Keratinocyte (primary cell): Measurements from ENCODE around the gene GAP43. TPM values are rescaled to one million over a fixed set of nuclear protein-coding genes. Genes with fewer than 3 reads are reported as not detected.

ENCODE experiments used
- DNase-seq: peaks from one replicate; pipeline ENCODE4 v3.0.0-alpha.2; 2011; ENCODE audit warnings: low read depth, missing footprints, low spot score
- FAIRE-seq: peaks from 2 replicates; lab custom pipeline; 2011; peaks lifted over from hg19 to GRCh38; lab: Jason Lieb, UNC
- H2AFZ ChIP-seq: 2 replicates; pipeline ENCODE4 v1.6.0; 2012; ENCODE audit warnings: low read length, control low read depth, inconsistent platforms; ENCODE audit not compliant: control insufficient read depth
- H3K27ac ChIP-seq: 2 replicates; pipeline ENCODE4 v1.5.1; 2011; ENCODE audit warnings: low read length; ENCODE audit not compliant: control insufficient read depth, insufficient read depth
- H3K27me3 ChIP-seq: 3 replicates; pipeline ENCODE4 v1.6.0; 2011; ENCODE audit warnings: low read length; ENCODE audit not compliant: control insufficient read depth, insufficient read depth; ENCODE audit errors: extremely low read depth
- H3K36me3 ChIP-seq, 2 experiments: 2 replicates in 1 of 2; 3 replicates in 1 of 2; pipeline ENCODE4 v1.5.1; 2011; ENCODE audit warnings: low read length in 2 of 2, mild to moderate bottlenecking in 1 of 2; ENCODE audit not compliant: control insufficient read depth in 2 of 2, insufficient read depth in 2 of 2; ENCODE audit errors: extremely low read depth in 1 of 2
- H3K4me1 ChIP-seq: 3 replicates; pipeline ENCODE4 v1.5.1; 2011; ENCODE audit warnings: low read length; ENCODE audit not compliant: control insufficient read depth, insufficient read depth; ENCODE audit errors: extremely low read depth
- H3K4me2 ChIP-seq: 3 replicates; pipeline ENCODE4 v1.6.0; 2011; ENCODE audit warnings: low read depth, low read length; ENCODE audit not compliant: control insufficient read depth, insufficient read depth; ENCODE audit errors: extremely low read depth
- H3K4me3 ChIP-seq, 3 experiments: fragments of 200-600 bp in 1 of 3; sonication (generic) in 1 of 3; 2 replicates in 2 of 3; 3 replicates in 1 of 3; pipeline ENCODE4 v1.5.1; 2011 to 2016; ENCODE audit warnings: low read length in 3 of 3, mild to moderate bottlenecking in 3 of 3, control low read depth in 2 of 3, inconsistent platforms in 1 of 3, low read depth in 1 of 3, mixed read lengths in 1 of 3, mixed run types in 1 of 3, moderate library complexity in 1 of 3; ENCODE audit not compliant: control insufficient read depth in 2 of 3, insufficient read depth in 2 of 3; ENCODE audit errors: extremely low read depth in 1 of 3
- H3K79me2 ChIP-seq: 2 replicates; pipeline ENCODE4 v1.6.0; 2012; ENCODE audit warnings: low read length; ENCODE audit not compliant: control insufficient read depth, insufficient read depth
- H3K9ac ChIP-seq: 3 replicates; pipeline ENCODE4 v1.6.0; 2011; ENCODE audit warnings: low read length; ENCODE audit not compliant: control insufficient read depth, insufficient read depth; ENCODE audit errors: extremely low read depth
- H3K9me1 ChIP-seq: 3 replicates; pipeline ENCODE4 v1.6.0; 2011; ENCODE audit warnings: low read length; ENCODE audit not compliant: control insufficient read depth, insufficient read depth; ENCODE audit errors: extremely low read depth
- H3K9me3 ChIP-seq: 2 replicates; pipeline ENCODE4 v1.5.1; 2012; ENCODE audit warnings: low read depth, low read length; ENCODE audit not compliant: control insufficient read depth
- H4K20me1 ChIP-seq: 3 replicates; pipeline ENCODE4 v1.6.0; 2011; ENCODE audit warnings: low read length; ENCODE audit not compliant: control insufficient read depth, insufficient read depth; ENCODE audit errors: extremely low read depth
- EZH2 ChIP-seq: IDR thresholded peaks from one replicate; pipeline ENCODE4 v1.6.1; 2012; ENCODE audit warnings: inconsistent platforms, mild to moderate bottlenecking, low read length, moderate library complexity
- dilution Hi-C: fragments of 300-500 bp; cut with MboI; formaldehyde crosslinking; loops from one replicate; pipeline ENCODE4 v1.7.0; 2020; ENCODE audit warnings: low sequenced_read_pairs; ENCODE audit not compliant: extremely low pct_ligation_motif_present
- polyA plus RNA-seq, 5 experiments: library from polyadenylated mRNA; depleted of rRNA in 3 of 5; stranded (reverse) in 3 of 5; stranded (forward) in 1 of 5; unstranded in 1 of 5; fragments of >200 nt; gene quantifications; 1 replicate in 1 of 5; 2 replicates in 3 of 5; 3 replicates in 1 of 5; pipeline versions ENCODE4 v1.2.1 to v1.2.3, GENCODE V29; 2011 to 2012; ENCODE audit warnings: missing spikeins in 2 of 5, low read depth in 1 of 5, low replicate concordance in 1 of 5
- TF ChIP-seq, protein P1 (sequence below), 3 experiments: IDR thresholded peaks in 1 of 3; conservative IDR thresholded peaks in 1 of 3; optimal IDR thresholded peaks in 1 of 3; 2 replicates in 2 of 3; 3 replicates in 1 of 3; pipeline versions ENCODE3 to v1.5.1; 2011; ENCODE audit warnings: low read length in 3 of 3, mild to moderate bottlenecking in 3 of 3, moderate library complexity in 2 of 3, control low read depth in 1 of 3, inconsistent platforms in 1 of 3; ENCODE audit not compliant: insufficient read depth in 2 of 3; ENCODE audit errors: extremely low read depth in 1 of 3

Gene GAP43
- polyA plus RNA-seq, 1 donor (not counting 4 experiments of a cell fraction or from before 2014, with no cell fraction given): not detected

DNA sequence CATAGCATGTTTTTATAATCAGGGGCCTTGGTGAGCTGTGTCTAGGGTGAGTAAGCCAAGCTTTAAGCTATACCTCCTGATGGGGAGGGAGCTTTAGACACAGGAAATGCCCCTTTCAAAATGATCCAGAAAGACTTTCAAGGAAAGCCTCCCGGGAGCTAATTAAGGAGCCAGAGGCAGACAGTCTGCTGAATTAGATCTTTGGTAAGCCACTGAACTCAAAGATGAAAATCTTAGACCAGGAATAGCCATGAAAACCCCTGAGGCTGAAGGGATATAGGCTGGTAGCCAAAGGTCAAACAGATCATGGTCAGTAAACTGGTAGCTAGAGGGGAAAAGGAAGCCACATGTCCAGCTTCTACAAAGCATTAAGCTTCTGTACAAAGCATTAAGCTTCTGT lies 42.7 kb upstream of the GAP43 start:
- H3K4me1 ChIP-seq: no peaks in the 10 kb centered on the region
- no peak overlapping the region for H2AFZ ChIP-seq
- H3K9ac ChIP-seq: no peak overlapping the region
- no peak overlapping the region for H3K4me2 ChIP-seq
- no peaks in the 10 kb centered on the region for H3K36me3 ChIP-seq
- no peaks in the 10 kb centered on the region for H3K79me2 ChIP-seq
- dilution Hi-C loops: no loop called here
- DNase-seq: no peak
- TF ChIP-seq EZH2: no peak
- TF ChIP-seq, protein P1, sequence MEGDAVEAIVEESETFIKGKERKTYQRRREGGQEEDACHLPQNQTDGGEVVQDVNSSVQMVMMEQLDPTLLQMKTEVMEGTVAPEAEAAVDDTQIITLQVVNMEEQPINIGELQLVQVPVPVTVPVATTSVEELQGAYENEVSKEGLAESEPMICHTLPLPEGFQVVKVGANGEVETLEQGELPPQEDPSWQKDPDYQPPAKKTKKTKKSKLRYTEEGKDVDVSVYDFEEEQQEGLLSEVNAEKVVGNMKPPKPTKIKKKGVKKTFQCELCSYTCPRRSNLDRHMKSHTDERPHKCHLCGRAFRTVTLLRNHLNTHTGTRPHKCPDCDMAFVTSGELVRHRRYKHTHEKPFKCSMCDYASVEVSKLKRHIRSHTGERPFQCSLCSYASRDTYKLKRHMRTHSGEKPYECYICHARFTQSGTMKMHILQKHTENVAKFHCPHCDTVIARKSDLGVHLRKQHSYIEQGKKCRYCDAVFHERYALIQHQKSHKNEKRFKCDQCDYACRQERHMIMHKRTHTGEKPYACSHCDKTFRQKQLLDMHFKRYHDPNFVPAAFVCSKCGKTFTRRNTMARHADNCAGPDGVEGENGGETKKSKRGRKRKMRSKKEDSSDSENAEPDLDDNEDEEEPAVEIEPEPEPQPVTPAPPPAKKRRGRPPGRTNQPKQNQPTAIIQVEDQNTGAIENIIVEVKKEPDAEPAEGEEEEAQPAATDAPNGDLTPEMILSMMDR (optimal IDR thresholded peaks at IDR 0.05 in 1 of 3, IDR thresholded peaks at IDR 0.05 in 1 of 3, conservative IDR thresholded peaks at IDR 0.05 in 1 of 3; ENCODE audit: extremely low read depth in 1 of 3, insufficient read depth in 2 of 3, low read length in 3 of 3): no peak
- H3K4me3 ChIP-seq: no peak overlapping the region
- no peaks in the 10 kb centered on the region for H3K9me3 ChIP-seq
- FAIRE-seq: no peak
- H4K20me1 ChIP-seq: no peaks in the 10 kb centered on the region
- no peaks in the 10 kb centered on the region for H3K27me3 ChIP-seq
- no peaks in the 10 kb centered on the region for H3K9me1 ChIP-seq
- no peak overlapping the region for H3K27ac ChIP-seq

DNA sequence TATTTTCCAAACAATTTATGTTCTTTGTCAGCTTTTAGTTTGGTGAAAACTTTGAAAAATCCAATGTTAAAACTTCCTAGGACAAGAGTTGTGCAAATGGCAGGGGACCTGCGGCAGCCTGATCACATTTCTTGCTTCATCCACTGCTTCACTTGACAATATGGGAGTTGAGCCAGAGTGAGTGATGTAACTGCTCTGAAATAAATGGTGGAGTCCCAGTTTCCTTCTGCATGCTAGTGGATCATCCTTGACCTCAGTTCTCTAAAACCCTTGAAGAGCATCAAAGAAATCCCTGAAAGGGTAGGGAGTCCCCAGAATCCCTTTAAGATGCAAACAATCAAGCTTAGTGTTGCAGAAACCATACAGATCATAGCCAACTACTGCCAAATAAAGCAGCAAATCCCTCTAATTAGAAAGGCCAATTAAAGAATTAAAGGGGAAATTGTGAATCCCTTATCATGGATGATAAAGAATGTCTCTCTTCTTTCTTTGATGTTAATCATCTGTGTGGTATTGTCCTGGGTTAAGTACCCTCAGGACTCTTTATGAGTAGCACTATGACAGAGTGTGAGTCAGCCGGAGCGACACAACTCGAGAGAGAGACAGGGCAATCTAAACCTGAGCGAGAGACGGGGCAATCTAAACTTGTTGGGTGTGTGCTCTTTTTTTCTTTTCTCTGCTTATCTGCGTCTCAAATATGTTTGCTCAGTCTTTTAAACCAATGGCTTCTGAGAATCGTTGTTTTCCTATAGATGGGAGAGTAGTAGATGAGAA lies 41.8 kb upstream of the GAP43 start:
- Histone ChIP-seq H2AFZ (no peak overlapping the region), H3K9me3 (no peaks in the 10 kb centered on the region), H3K27ac (no peak overlapping the region), H4K20me1 (no peaks in the 10 kb centered on the region), H3K4me3 (no peak overlapping the region), H3K36me3 (no peaks in the 10 kb centered on the region), H3K9ac (no peak overlapping the region), H3K79me2 (no peaks in the 10 kb centered on the region), H3K4me1 (no peaks in the 10 kb centered on the region), H3K4me2 (no peak overlapping the region), H3K27me3 (no peaks in the 10 kb centered on the region), H3K9me1 (no peaks in the 10 kb centered on the region)
- dilution Hi-C loops: no loop called here
- TF ChIP-seq, protein P1 (optimal IDR thresholded peaks at IDR 0.05 in 1 of 3, IDR thresholded peaks at IDR 0.05 in 1 of 3, conservative IDR thresholded peaks at IDR 0.05 in 1 of 3; ENCODE audit: extremely low read depth in 1 of 3, insufficient read depth in 2 of 3, low read length in 3 of 3): no peak
- no peak for TF ChIP-seq EZH2
- no peak for DNase-seq
- FAIRE-seq: no peak
